H1 (cell line): ENCODE measurements around the gene CAMK1.

ENCODE experiments used
- ASH2L ChIP-seq: fragments of 200-600, 300-600 bp; sonication (generic); IDR thresholded peaks from one replicate; pipeline ENCODE4 v1.7.1; 2017; ENCODE audit warnings: low read length
- BRCA1 ChIP-seq: IDR thresholded peaks from 2 replicates; pipeline ENCODE4 v1.6.1; 2012; ENCODE audit warnings: low read depth, low read length, improper control_type of control experiment
- CEBPB ChIP-seq: IDR thresholded peaks from 2 replicates; pipeline ENCODE4 v1.6.1; 2012; ENCODE audit warnings: low read depth, low read length
- CHD7 ChIP-seq: fragments of 300-600 bp; sonication (generic); IDR thresholded peaks from 2 replicates; pipeline ENCODE4 v1.7.1; 2012; ENCODE audit warnings: low read length, moderate library complexity, mild to moderate bottlenecking, inconsistent platforms; ENCODE audit not compliant: insufficient replicate concordance
- CTCF ChIP-seq, 3 experiments: IDR thresholded peaks; 1 replicate in 2 of 3; 2 replicates in 1 of 3; pipeline versions ENCODE4 v1.5.1 to v1.6.1; 2011; ENCODE audit warnings: low read length in 3 of 3, mild to moderate bottlenecking in 3 of 3, inconsistent platforms in 2 of 3, low read depth in 1 of 3, moderate library complexity in 1 of 3; ENCODE audit not compliant: insufficient read depth in 1 of 3; ENCODE audit errors: control extremely low read depth in 1 of 3
- EGR1 ChIP-seq: IDR thresholded peaks from 2 replicates; pipeline ENCODE4 v1.6.1; 2011; ENCODE audit warnings: low read depth, low read length, borderline replicate concordance
- EZH2 ChIP-seq: fragments of 200-600 bp; sonication (generic); IDR thresholded peaks from 2 replicates; pipeline ENCODE4 v1.7.1; 2012; ENCODE audit warnings: low read depth, mild to moderate bottlenecking, moderate library complexity, low read length, inconsistent platforms; ENCODE audit not compliant: severe bottlenecking
- GTF2F1 ChIP-seq: IDR thresholded peaks from 2 replicates; pipeline ENCODE4 v1.6.1; 2012; ENCODE audit warnings: low read depth, low read length, improper control_type of control experiment, borderline replicate concordance
- HDAC2 ChIP-seq, 2 experiments: fragments of 300-600 bp in 1 of 2; sonication (generic) in 1 of 2; IDR thresholded peaks; 2 replicates each; pipeline ENCODE4 v1.6.1; 2011 to 2012; ENCODE audit warnings: low read depth in 2 of 2, low read length in 2 of 2, mild to moderate bottlenecking in 2 of 2, moderate library complexity in 2 of 2, borderline replicate concordance in 1 of 2, inconsistent platforms in 1 of 2
- POLR2A ChIP-seq, 2 experiments: IDR thresholded peaks; 1 replicate in 1 of 2; 2 replicates in 1 of 2; pipeline ENCODE4 v1.6.1; 2011; ENCODE audit warnings: low read depth in 2 of 2, low read length in 2 of 2, mild to moderate bottlenecking in 2 of 2; ENCODE audit errors: control extremely low read depth in 1 of 2
- POLR2AphosphoS5 ChIP-seq: IDR thresholded peaks from 2 replicates; pipeline ENCODE4 v1.6.1; 2011; ENCODE audit warnings: low read depth, low read length
- RNF2 ChIP-seq: fragments of 200-900, 300-1000 bp; sonication (generic); IDR thresholded peaks from 2 replicates; pipeline ENCODE4 v1.7.1; 2016; ENCODE audit warnings: borderline replicate concordance, low read depth, mild to moderate bottlenecking, antibody characterized with exemption, low read length; ENCODE audit not compliant: poor library complexity, severe bottlenecking; ENCODE audit errors: missing control alignments
- RXRA ChIP-seq: IDR thresholded peaks from 2 replicates; pipeline ENCODE4 v1.6.1; 2011; ENCODE audit warnings: low read depth, mild to moderate bottlenecking, low read length, moderate library complexity; ENCODE audit not compliant: insufficient read depth
- SP1 ChIP-seq: IDR thresholded peaks from 2 replicates; pipeline ENCODE4 v1.6.1; 2011; ENCODE audit warnings: low read depth, low read length

GRCh38 chr3:9742560-9742959 is 27.2 kb downstream of the CAMK1 start:
- no peak for TF ChIP-seq EZH2
- TF ChIP-seq CEBPB: no peak
- no peak for TF ChIP-seq POLR2A (IDR thresholded peaks at IDR 0.05; ENCODE audit: control extremely low read depth in 1 of 2, low read depth in 2 of 2, low read length in 2 of 2)
- TF ChIP-seq CTCF (IDR thresholded peaks at IDR 0.05; ENCODE audit: control extremely low read depth in 1 of 3, insufficient read depth in 1 of 3, low read depth in 1 of 3, low read length in 3 of 3): no peak
- no peak for TF ChIP-seq HDAC2 (IDR thresholded peaks at IDR 0.05; ENCODE audit: borderline replicate concordance in 1 of 2, low read depth in 2 of 2, low read length in 2 of 2)
- TF ChIP-seq RNF2: no peak
- TF ChIP-seq ASH2L: no peak
- no peak for TF ChIP-seq RXRA
- TF ChIP-seq CHD7: no peak
- no peak for TF ChIP-seq POLR2AphosphoS5
- no peak for TF ChIP-seq EGR1
- TF ChIP-seq GTF2F1: no peak
- TF ChIP-seq SP1: no peak
- no peak for TF ChIP-seq BRCA1
